GM18909 (cell line): ENCODE results near the gene TRAPPC6A.

Experiments used
- ATAC-seq: cut with Tn5 transposase; IDR thresholded peaks from one replicate; pipeline ENCODE4 v1.9.1; 2021; ENCODE audit warnings: mild to moderate bottlenecking; ENCODE audit not compliant: unreplicated experiment, poor library complexity

The TRAPPC6A gene

GRCh38 chr19:45186509-45187334 lies 8.7 kb upstream of the TRAPPC6A start:
- no peak for ATAC-seq

- ATAC-seq = no peak
Observed at GRCh38 chr19:45184115-45184514, 6.1 kb upstream of the TRAPPC6A start.

- ATAC-seq = no peak
Observed at GRCh38 chr19:45182758-45183157, 4.7 kb upstream of the TRAPPC6A start.

DNA sequence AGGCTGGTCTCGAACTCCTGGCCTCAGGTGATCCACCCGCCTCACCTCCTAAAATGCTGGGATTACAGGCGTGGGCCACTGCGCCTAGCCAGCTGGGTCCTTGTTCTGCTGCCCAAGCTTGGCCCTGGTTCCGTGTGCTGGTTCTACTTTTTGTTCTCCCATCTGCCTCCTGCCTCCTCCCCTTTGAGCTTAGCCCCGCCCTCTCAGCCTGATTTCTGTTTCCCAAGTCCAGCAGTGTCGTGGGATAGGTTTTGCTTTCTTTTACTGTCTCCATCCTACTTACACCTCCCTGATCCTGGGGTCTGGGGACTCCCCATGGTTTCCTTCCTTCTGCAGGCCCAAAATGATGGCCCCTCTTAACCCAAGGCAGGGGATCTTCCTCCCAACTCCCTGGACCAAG lies 2.9 kb upstream of the TRAPPC6A start:
- no peak for ATAC-seq

GRCh38 chr19:45179892-45180370 lies 1.9 kb upstream of the TRAPPC6A start:
- no peak for ATAC-seq

GRCh38 chr19:45179072-45179891 lies 1.2 kb upstream of the TRAPPC6A start:
- ATAC-seq = no peak

- ATAC-seq = peak; percentile 83
Observed at GRCh38 chr19:45178262-45179071, 430 bp upstream of the TRAPPC6A start, which contains the start of gene BLOC1S3. TSS of gene BLOC1S3 (plus strand) at chr19:45178784. CDS start at chr19:45179297, 513 bp downstream.

DNA sequence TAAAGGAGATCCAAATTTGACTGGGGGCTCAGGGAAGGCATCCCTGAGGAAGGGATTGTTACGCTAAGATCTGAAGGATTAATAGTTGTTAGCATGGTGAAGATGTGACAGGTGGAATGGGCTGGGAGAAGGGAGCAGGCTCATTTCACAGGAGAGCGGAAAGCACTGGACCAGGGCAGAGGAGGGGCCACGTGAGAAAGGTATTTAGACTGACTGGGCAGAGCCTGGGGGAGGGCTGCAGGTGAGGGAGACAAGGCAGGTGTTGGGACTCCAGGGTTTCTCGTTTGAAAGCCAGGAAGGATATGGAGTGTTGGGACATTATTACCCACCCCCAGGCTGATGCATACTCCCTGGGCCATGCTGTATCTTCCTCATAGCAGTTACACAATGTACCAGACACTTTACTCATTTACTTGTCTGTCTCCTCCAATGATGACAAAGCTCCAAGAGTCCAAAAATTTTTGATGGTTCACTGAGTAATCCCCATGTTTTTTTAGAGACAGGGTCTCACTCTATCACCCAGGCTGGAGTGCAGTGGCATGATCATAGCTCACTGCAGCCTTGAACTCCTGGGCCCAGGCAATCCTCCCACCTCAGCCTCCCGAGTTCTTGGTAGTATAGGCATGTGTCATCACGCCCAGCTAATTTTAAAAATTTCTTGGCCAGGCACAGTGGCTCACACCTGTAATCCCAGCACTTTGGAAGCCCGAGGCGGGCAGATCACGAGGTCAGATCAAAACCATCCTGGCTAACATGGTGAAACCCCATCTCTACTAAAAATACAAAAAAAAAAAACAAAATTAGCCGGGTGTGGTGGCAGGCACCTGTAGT lies 2.3 kb downstream of the TRAPPC6A start:
- no peak for ATAC-seq

- no peak for ATAC-seq
Observed at GRCh38 chr19:45173816-45174215, 4.2 kb downstream of the TRAPPC6A start.

DNA sequence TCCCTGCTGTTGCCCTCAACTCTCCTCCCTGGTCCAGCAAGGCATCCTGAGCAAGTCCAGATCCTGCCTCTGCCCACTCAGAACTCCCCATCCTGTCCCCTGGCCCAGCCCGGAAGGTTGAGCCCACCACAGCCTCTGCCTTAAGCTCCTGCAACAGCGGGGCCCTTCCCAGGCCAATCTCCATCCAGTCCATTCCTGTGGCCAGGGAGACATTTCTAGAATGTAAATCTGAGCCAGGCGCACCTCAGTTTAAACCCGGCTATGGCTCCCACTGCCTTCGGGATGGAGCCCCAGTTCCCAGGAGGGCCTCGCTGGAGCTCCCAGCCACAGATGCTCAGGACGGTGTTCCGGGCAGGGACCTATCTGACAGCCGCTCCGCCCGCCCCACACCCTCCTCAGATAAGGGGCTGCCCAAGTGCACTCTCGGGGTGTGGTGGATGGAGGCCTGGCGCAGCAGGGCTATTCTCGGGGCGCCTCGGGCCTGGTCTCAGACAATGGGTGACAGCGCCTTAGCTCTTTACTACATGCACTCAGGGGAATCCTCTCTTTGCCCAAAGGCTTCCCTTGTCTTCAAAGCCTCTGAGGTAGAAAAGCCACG lies 5.3 kb downstream of the TRAPPC6A start:
- no peak for ATAC-seq

- ATAC-seq = no peak
Observed at GRCh38 chr19:45172173-45172572, 5.9 kb downstream of the TRAPPC6A start.

DNA sequence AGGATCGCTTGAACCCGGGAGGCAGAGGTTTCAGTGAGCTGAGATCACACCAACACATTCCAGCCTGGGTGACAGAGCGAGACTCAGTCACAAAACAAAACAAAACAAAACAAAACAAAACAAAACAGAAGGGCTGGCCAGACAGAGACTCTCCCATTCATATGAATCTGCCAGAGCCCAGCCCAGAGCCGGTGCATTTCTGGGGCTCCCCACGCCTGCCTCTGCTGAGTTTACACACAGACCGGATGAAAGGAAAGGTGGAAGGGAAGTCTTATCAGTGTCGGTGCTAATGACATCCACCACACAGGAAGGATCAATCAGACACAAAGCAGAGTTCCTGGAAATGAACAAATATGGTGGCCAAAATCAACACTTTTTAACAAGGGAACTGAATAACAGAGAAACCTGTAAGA lies 6.8 kb downstream of the TRAPPC6A start:
- no peak for ATAC-seq

- ATAC-seq = no peak
Observed at GRCh38 chr19:45170146-45171106, 7.6 kb downstream of the TRAPPC6A start.

- ATAC-seq = no peak
Observed at GRCh38 chr19:45169602-45170001, 8.4 kb downstream of the TRAPPC6A start.

- ATAC-seq = no peak
Observed at GRCh38 chr19:45168767-45169351, 9.2 kb downstream of the TRAPPC6A start.

GRCh38 chr19:45166723-45167252 lies 11.2 kb downstream of the TRAPPC6A start:
- no peak for ATAC-seq

- no peak for ATAC-seq
Observed at GRCh38 chr19:45164577-45165335, 13.3 kb downstream of the TRAPPC6A start.
